ENCODE results near the gene PLEKHA4. TPM values are rescaled to one million over a fixed set of nuclear protein-coding genes. Genes with fewer than 3 reads are reported as not detected.

Gene PLEKHA4
- total and polyA plus RNA-seq, 2 experiments from 2014 or later = 12.2 to 12.3 TPM

- no peaks in the 10 kb centered on the region for H3K9me3 Mint-ChIP-seq
These were observed 75.1 kb downstream of the PLEKHA4 start for GRCh38 chr19:48793271-48793670.

More at GRCh38 chr19:48793271-48793670, 75.1 kb downstream of the PLEKHA4 start:
- H3K27me3 Mint-ChIP-seq (ENCODE audit: insufficient read depth, low read depth, poor library complexity) = peaks cover 9% of the 10 kb centered on the region
- H3K36me3 Mint-ChIP-seq (ENCODE audit: low read depth) = no peaks in the 10 kb centered on the region; the same call in 2 of the 3 replicates
- Histone ChIP-seq H3K27me3 (ENCODE audit: insufficient read depth) (no peaks in the 10 kb centered on the region), H3K79me2 (replicated peaks; ENCODE audit: insufficient read depth) (no peaks in the 10 kb centered on the region), H3K9me2 (ENCODE audit: insufficient read depth) (no peaks in the 10 kb centered on the region), H3K4me2 (no peak overlapping the region), H3K36me3 (ENCODE audit: insufficient read depth) (no peaks in the 10 kb centered on the region), H3F3A (replicated peaks; ENCODE audit: low read depth) (peaks cover 5% of the 10 kb centered on the region; the same call in 1 of the 2 replicates), H3K4me3 (no peak overlapping the region), H4K20me1 (replicated peaks; ENCODE audit: insufficient read depth) (no peaks in the 10 kb centered on the region), H3K4me1 (ENCODE audit: insufficient read depth) (no peaks in the 10 kb centered on the region; the same call in 1 of the 2 replicates), H3K27ac (ENCODE audit: low read depth) (no peak overlapping the region), H2AFZ (peak overlapping the region; percentile 32; the same call in 1 of the 2 replicates)
- H3K27ac Mint-ChIP-seq = no peak overlapping the region
- no peak overlapping the region for H3K4me3 Mint-ChIP-seq
- DNase-seq (ENCODE audit: low spot score) = no peak
- TF ChIP-seq EZH2 (IDR thresholded peaks at IDR 0.05; ENCODE audit: low read depth, unreplicated experiment) = no peak
- no peak for TF ChIP-seq POLR2AphosphoS5 (IDR thresholded peaks at IDR 0.05; ENCODE audit: low read depth)
- no peak for TF ChIP-seq JUNB (IDR thresholded peaks at IDR 0.05; ENCODE audit: unreplicated experiment)
- no peak for TF ChIP-seq CTCF (conservative IDR thresholded peaks at IDR 0.05; ENCODE audit: low read depth in 2 of 2)
- TF ChIP-seq ZNF462 (CRISPR knock-in tag; IDR thresholded peaks at IDR 0.05) = no peak
- no peak for TF ChIP-seq EZH2phosphoT487 (IDR thresholded peaks at IDR 0.05; ENCODE audit: unreplicated experiment)
- no peak for TF ChIP-seq REST (IDR thresholded peaks at IDR 0.05; ENCODE audit: unreplicated experiment)
- TF ChIP-seq ETS1 (IDR thresholded peaks at IDR 0.05) = no peak
- no peak for TF ChIP-seq STAT1 (IDR thresholded peaks at IDR 0.05; ENCODE audit: unreplicated experiment)
- no peak for TF ChIP-seq ZNF331 (CRISPR knock-in tag; IDR thresholded peaks at IDR 0.05; ENCODE audit: low read depth)
- no peak for TF ChIP-seq ZNF114 (CRISPR knock-in tag; IDR thresholded peaks at IDR 0.05)
- no peak for TF ChIP-seq NANOG (IDR thresholded peaks at IDR 0.05; ENCODE audit: borderline replicate concordance)
- no peak for TF ChIP-seq CREB1 (CRISPR knock-in tag; IDR thresholded peaks at IDR 0.05; ENCODE audit: low read depth)
- peaks cover 11% of the 10 kb centered on the region; the same call in 2 of the 3 replicates for H3K4me1 Mint-ChIP-seq
- no peak for ATAC-seq
